ENCODE measurements around the gene CNTN6. TPM values are rescaled to one million over a fixed set of nuclear protein-coding genes. Genes with fewer than 3 reads are reported as not detected.

The CNTN6 gene
- total RNA-seq, 1 experiment from 2014 or later: not detected

DNA sequence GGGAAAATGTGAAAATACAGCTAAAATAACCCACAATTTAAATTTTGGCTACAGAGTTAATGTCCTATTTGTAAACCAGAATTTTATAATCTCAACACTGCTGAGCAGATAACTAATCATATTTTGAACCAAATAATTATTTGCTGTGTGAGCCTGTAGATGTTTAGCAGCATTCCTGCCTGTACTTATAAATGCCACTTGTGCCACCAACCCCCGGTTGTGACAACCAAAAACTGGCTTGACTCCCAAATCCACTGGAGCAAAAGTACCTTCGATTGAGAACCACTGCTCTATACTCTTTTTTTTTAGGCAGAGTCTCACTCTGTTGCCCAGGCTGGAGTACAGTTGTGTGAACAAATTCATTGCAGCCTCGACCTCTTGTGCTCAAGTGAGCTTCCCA lies 78.5 kb downstream of the CNTN6 start:
- H3K9me2 ChIP-seq (ENCODE audit: insufficient read depth): no peaks in the 10 kb centered on the region
- H2AFZ ChIP-seq (ENCODE audit: low read depth, low read length, poor library complexity, severe bottlenecking): no peak overlapping the region
- H3K9me3 ChIP-seq (ENCODE audit: control insufficient read depth in 1 of 2, insufficient read depth in 1 of 2, low read depth in 1 of 2, low read length in 2 of 2): peaks cover 14 to 18% of the 10 kb centered on the region in 2 experiments; a peak in 2 of 4 replicates
- H3K4me3 ChIP-seq (replicated peaks in 1 of 2; ENCODE audit: low read depth in 1 of 2, low read length in 2 of 2): no peak overlapping the region
- ChIA-PET POLR2A (no interaction called here), RAD21 (ENCODE audit: low non-redundant PET in 1 of 2, low total read pairs in 2 of 2, uncharacterized antibody in 2 of 2, unreplicated experiment in 2 of 2) (no interaction called here), CTCF (no interaction called here)
- no peak for DNase-seq (ENCODE audit: low read depth, low spot score)
- no peak for TF ChIP-seq SRF (IDR thresholded peaks at IDR 0.05; ENCODE audit: low read depth)
- no peak for TF ChIP-seq SIN3A (IDR thresholded peaks at IDR 0.05; ENCODE audit: low read depth)
- TF ChIP-seq, protein P1, sequence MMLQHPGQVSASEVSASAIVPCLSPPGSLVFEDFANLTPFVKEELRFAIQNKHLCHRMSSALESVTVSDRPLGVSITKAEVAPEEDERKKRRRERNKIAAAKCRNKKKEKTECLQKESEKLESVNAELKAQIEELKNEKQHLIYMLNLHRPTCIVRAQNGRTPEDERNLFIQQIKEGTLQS (IDR thresholded peaks at IDR 0.05): no peak
- no peak for TF ChIP-seq TCF7L2 (IDR thresholded peaks at IDR 0.05; ENCODE audit: borderline replicate concordance, extremely low read depth, insufficient read depth, insufficient read length)
- no peak for TF ChIP-seq CBX3 (IDR thresholded peaks at IDR 0.05; ENCODE audit: low read depth)
- no peak for TF ChIP-seq POLR2A (IDR thresholded peaks at IDR 0.05; ENCODE audit: borderline replicate concordance, extremely low read depth, insufficient read depth, insufficient read length)
- TF ChIP-seq ZNF274 (IDR thresholded peaks at IDR 0.05; ENCODE audit: low read depth, low read length): no peak
- no peak for TF ChIP-seq CEBPB (IDR thresholded peaks at IDR 0.05; ENCODE audit: low read depth)
- no peak for TF ChIP-seq RAD21 (IDR thresholded peaks at IDR 0.05; ENCODE audit: low read depth)
- no peak for ATAC-seq
- H3K4me2 ChIP-seq (ENCODE audit: low read length): no peak overlapping the region
- BruUV-seq (replicated peaks): no TSS peak
- no peaks in the 10 kb centered on the region for H3K79me2 ChIP-seq (ENCODE audit: insufficient read depth, low read length)
- H3K27me3 ChIP-seq (ENCODE audit: insufficient read depth, low read length): no peaks in the 10 kb centered on the region
- no peaks in the 10 kb centered on the region for H4K20me1 ChIP-seq (ENCODE audit: insufficient read depth)
- H3K27ac ChIP-seq (ENCODE audit: low read depth, low read length): no peak overlapping the region
- no peaks in the 10 kb centered on the region for H3K36me3 ChIP-seq (ENCODE audit: control insufficient read depth in 1 of 2, insufficient read depth in 2 of 2, low read length in 2 of 2)
- H3K9ac ChIP-seq (ENCODE audit: low read length): no peak overlapping the region
- intact Hi-C loops (cut with micrococcal nuclease): no loop called here
- H3K4me1 ChIP-seq (ENCODE audit: control insufficient read depth in 1 of 2, insufficient read depth in 2 of 2, low read length in 2 of 2): no peaks in the 10 kb centered on the region

DNA sequence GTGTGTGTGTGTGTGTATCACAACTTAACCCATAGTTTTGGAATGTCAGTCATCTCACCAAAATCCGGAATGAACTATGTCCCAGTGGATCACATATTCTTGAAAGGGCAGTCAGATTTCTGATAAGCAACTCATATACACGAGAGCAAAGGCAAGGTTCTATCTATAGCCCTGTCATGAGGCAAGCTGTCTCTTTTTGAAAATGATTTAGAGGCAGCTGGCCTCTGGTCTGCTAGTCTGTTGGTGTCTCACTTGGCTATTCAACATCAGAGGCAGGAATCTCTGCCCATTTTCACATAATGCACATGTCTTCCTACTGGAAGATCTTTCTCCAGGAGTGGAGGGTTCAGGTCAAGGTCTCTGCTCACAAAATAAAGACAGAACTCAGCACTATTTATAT lies 79.8 kb downstream of the CNTN6 start:
- Histone ChIP-seq H3K9me3 (ENCODE audit: control insufficient read depth in 1 of 2, insufficient read depth in 1 of 2, low read depth in 1 of 2, low read length in 2 of 2) (peaks cover 12 to 14% of the 10 kb centered on the region in 2 experiments; a peak in 2 of 4 replicates), H3K36me3 (ENCODE audit: control insufficient read depth in 1 of 2, insufficient read depth in 2 of 2, low read length in 2 of 2) (no peaks in the 10 kb centered on the region), H3K27ac (ENCODE audit: low read depth, low read length) (no peak overlapping the region), H3K4me2 (ENCODE audit: low read length) (no peak overlapping the region), H2AFZ (ENCODE audit: low read depth, low read length, poor library complexity, severe bottlenecking) (no peak overlapping the region), H3K4me3 (replicated peaks in 1 of 2; ENCODE audit: low read depth in 1 of 2, low read length in 2 of 2) (no peak overlapping the region), H3K27me3 (ENCODE audit: insufficient read depth, low read length) (no peaks in the 10 kb centered on the region), H3K9me2 (ENCODE audit: insufficient read depth) (no peaks in the 10 kb centered on the region), H4K20me1 (ENCODE audit: insufficient read depth) (no peaks in the 10 kb centered on the region; the same call in 1 of the 2 replicates), H3K4me1 (ENCODE audit: control insufficient read depth in 1 of 2, insufficient read depth in 2 of 2, low read length in 2 of 2) (no peaks in the 10 kb centered on the region), H3K9ac (ENCODE audit: low read length) (no peak overlapping the region), H3K79me2 (ENCODE audit: insufficient read depth, low read length) (no peaks in the 10 kb centered on the region)
- BruUV-seq (replicated peaks): no TSS peak
- TF ChIP-seq EZH2 (IDR thresholded peaks at IDR 0.05): no peak
- TF ChIP-seq, protein P2, sequence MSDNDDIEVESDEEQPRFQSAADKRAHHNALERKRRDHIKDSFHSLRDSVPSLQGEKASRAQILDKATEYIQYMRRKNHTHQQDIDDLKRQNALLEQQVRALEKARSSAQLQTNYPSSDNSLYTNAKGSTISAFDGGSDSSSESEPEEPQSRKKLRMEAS (IDR thresholded peaks at IDR 0.05): no peak
- no peak for TF ChIP-seq JUND (IDR thresholded peaks at IDR 0.05)
- no peak for TF ChIP-seq RAD21 (IDR thresholded peaks at IDR 0.05; ENCODE audit: low read depth)
- TF ChIP-seq, protein P3, sequence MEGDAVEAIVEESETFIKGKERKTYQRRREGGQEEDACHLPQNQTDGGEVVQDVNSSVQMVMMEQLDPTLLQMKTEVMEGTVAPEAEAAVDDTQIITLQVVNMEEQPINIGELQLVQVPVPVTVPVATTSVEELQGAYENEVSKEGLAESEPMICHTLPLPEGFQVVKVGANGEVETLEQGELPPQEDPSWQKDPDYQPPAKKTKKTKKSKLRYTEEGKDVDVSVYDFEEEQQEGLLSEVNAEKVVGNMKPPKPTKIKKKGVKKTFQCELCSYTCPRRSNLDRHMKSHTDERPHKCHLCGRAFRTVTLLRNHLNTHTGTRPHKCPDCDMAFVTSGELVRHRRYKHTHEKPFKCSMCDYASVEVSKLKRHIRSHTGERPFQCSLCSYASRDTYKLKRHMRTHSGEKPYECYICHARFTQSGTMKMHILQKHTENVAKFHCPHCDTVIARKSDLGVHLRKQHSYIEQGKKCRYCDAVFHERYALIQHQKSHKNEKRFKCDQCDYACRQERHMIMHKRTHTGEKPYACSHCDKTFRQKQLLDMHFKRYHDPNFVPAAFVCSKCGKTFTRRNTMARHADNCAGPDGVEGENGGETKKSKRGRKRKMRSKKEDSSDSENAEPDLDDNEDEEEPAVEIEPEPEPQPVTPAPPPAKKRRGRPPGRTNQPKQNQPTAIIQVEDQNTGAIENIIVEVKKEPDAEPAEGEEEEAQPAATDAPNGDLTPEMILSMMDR (IDR thresholded peaks at IDR 0.05 in 2 of 3, conservative IDR thresholded peaks at IDR 0.05 in 1 of 3; ENCODE audit: borderline replicate concordance in 1 of 3, insufficient read depth in 1 of 3, low read depth in 2 of 3, low read length in 2 of 3): no peak
- no peak for TF ChIP-seq CEBPB (IDR thresholded peaks at IDR 0.05; ENCODE audit: low read depth)
- TF ChIP-seq SIN3A (IDR thresholded peaks at IDR 0.05; ENCODE audit: low read depth): no peak
- TF ChIP-seq, protein P1 (IDR thresholded peaks at IDR 0.05): no peak
- TF ChIP-seq ZFX (IDR thresholded peaks at IDR 0.05): no peak
- no peak for TF ChIP-seq SRF (IDR thresholded peaks at IDR 0.05; ENCODE audit: low read depth)
- no peak for TF ChIP-seq YY1 (IDR thresholded peaks at IDR 0.05; ENCODE audit: extremely low read depth, insufficient replicate concordance, low read depth, low read length)
- no peak for TF ChIP-seq ZNF274 (IDR thresholded peaks at IDR 0.05; ENCODE audit: low read depth, low read length)
- TF ChIP-seq TCF7L2 (IDR thresholded peaks at IDR 0.05; ENCODE audit: borderline replicate concordance, extremely low read depth, insufficient read depth, insufficient read length): no peak
- TF ChIP-seq EGR1 (IDR thresholded peaks at IDR 0.05; ENCODE audit: low read depth): no peak
- RAD21 ChIA-PET (ENCODE audit: low non-redundant PET in 1 of 2, low total read pairs in 2 of 2, uncharacterized antibody in 2 of 2, unreplicated experiment in 2 of 2): no interaction called here
- ATAC-seq: no peak
- no peak for DNase-seq (ENCODE audit: low read depth, low spot score)
- POLR2A ChIA-PET: no interaction called here
- CTCF ChIA-PET: no interaction called here
- intact Hi-C loops (cut with micrococcal nuclease): no loop called here

Data from HCT116 (cell line).